NT2/D1 (cell line): ENCODE measurements around the gene GGTA1.

Experiments used
- DNase-seq: peaks from one replicate; pipeline ENCODE4 v3.0.0-alpha.2; 2011; ENCODE audit warnings: low read depth, low spot score
- H3K27me3 ChIP-seq: 2 replicates; pipeline ENCODE4 v1.6.0; 2011; ENCODE audit warnings: mild to moderate bottlenecking; ENCODE audit not compliant: insufficient read length, insufficient read depth
- H3K36me3 ChIP-seq: 2 replicates; pipeline ENCODE4 v1.6.1; 2011; ENCODE audit warnings: mild to moderate bottlenecking, low read length, mixed read lengths; ENCODE audit not compliant: insufficient read depth, insufficient read length
- H3K4me1 ChIP-seq: 2 replicates; pipeline ENCODE4 v1.5.1; 2011; ENCODE audit not compliant: insufficient read depth, insufficient read length
- H3K4me3 ChIP-seq: 2 replicates; pipeline ENCODE4 v1.5.1; 2011; ENCODE audit warnings: low read depth; ENCODE audit not compliant: insufficient read length
- H3K9ac ChIP-seq: 2 replicates; pipeline ENCODE4 v1.6.0; 2011; ENCODE audit warnings: low read depth; ENCODE audit not compliant: insufficient read length
- H3K9me3 ChIP-seq: 2 replicates; pipeline ENCODE4 v1.5.1; 2011; ENCODE audit warnings: mild to moderate bottlenecking, low read length; ENCODE audit not compliant: insufficient read depth
- SUZ12 ChIP-seq: IDR thresholded peaks from 2 replicates; pipeline ENCODE4 v1.6.1; 2011; ENCODE audit not compliant: insufficient read length, insufficient read depth; ENCODE audit errors: extremely low read depth
- YY1 ChIP-seq: IDR thresholded peaks from 2 replicates; pipeline ENCODE4 v1.6.1; 2011; ENCODE audit not compliant: insufficient read length, insufficient read depth
- ZNF274 ChIP-seq: IDR thresholded peaks from 2 replicates; pipeline ENCODE4 v1.6.1; 2011; ENCODE audit warnings: mild to moderate bottlenecking, low read depth, low read length

Gene GGTA1

DNA sequence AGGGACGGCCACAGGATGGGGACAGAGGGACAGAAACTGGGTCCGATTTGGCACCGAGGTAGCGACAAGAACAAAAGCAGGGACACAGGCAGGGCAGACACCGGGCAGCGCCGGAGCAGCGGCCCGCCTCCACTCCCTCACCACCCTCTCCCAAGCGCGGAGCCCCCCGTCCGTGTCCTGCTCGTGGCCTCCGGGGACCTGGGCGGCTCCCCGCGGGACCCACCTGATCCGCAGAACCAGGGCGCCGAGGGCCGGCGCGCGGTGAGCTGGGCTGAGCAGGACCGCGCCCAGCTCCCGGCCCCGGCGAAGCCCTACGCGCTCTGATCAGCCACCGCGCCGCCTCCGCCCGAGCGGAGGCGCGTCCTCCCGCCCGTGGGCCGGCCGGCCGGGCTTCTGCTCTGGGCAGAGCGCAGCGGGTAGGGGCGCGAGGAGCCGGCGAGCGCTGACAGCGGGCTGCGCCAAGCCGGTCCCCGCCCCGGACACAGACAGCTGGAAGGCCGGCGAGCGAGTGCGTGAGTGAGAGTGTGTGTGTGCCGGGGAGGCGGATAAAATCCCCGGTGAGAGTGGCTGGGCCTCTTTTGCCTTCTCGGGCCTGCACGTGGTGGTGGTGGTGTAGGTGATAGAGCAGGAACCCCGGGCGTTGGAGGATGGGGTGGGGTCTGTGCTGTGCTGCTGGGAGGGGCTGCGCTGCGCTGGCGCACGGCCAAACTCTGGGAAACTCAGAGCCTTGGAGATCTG is at the start of gene GGTA1:
Gene GGTA1 (minus strand): TSS at position 418 of the 738 bp plus-strand sequence. CDS start 31,922 bp downstream, outside the sequence.
- H3K4me3 ChIP-seq, result peak within 1 kb of the TSS; percentile 43
- peak; percentile 12 for TF ChIP-seq SUZ12
- no peak for TF ChIP-seq YY1
- no peak for TF ChIP-seq ZNF274
- peak within 1 kb of the TSS; percentile 84 for H3K9ac ChIP-seq
- H3K27me3 ChIP-seq, result peaks cover 49% of the 10 kb centered on the region
- H3K9me3 ChIP-seq, result peaks cover 7% of the 10 kb centered on the region; the same call in 1 of the 2 replicates
- no peak for DNase-seq
- H3K36me3 ChIP-seq, result no peaks in the 10 kb centered on the region
- H3K4me1 ChIP-seq, result peaks cover 16% of the 10 kb centered on the region

DNA sequence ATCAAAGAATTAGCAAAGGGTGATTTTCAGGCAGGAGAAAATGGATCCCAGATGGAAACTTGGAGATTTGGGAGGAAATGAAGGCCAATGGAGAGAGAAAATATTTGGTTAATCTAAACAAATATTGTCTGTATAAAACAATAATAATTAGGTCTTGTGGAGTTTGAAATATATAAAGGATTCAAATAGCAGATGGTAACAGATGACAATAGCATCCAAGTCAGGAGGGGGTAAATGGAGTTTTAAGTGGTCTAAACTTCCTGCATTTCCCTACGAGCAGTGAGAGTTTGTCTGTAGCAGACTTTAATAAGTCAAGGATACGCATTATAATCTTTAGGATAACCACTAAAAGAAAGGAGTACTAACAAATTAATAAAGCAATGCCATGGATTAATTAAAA is 49.0 kb upstream of the GGTA1 start:
- no peak for DNase-seq
- H3K4me1 ChIP-seq, result peaks cover 10% of the 10 kb centered on the region
- H3K9me3 ChIP-seq, result no peaks in the 10 kb centered on the region
- peaks cover 21% of the 10 kb centered on the region for H3K27me3 ChIP-seq
- TF ChIP-seq ZNF274 (no peak), SUZ12 (no peak), YY1 (no peak)
- H3K9ac ChIP-seq, result no peak overlapping the region
- H3K4me3 ChIP-seq, result no peak overlapping the region
- no peaks in the 10 kb centered on the region for H3K36me3 ChIP-seq

DNA sequence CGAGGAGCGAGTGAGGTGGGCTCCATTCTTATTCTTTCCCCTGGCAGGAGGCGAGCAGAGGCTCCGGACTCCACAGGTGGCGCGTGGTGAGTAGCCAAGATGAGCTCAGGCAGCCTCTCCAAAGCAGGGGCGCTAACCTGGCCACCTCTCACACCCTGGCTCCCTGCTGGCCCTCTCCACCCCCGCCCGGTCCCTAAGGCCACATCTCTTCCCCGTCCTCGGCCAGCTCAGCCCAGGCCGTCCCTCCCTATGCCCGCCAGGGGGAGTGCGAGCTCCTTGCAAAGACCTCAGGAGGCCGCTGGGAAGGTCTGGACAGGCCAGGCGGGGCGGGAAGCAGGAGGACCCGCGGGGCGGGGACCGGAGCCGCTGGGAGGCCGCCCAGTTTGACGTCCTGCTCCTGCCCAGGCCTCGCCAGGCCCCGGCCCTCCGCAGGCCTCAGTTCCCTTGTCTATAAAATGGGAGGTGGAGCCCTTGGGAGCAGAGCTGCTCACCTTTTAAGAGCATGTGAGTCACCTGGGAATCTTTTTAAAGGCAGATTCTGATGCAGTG is 46.3 kb upstream of the GGTA1 start:
- peak overlapping the region; percentile 61 for H3K9ac ChIP-seq
- peak; percentile 95 for DNase-seq
- H3K36me3 ChIP-seq, result no peaks in the 10 kb centered on the region
- H3K4me1 ChIP-seq, result peaks cover 9% of the 10 kb centered on the region
- H3K9me3 ChIP-seq, result no peaks in the 10 kb centered on the region
- H3K27me3 ChIP-seq, result no peaks in the 10 kb centered on the region
- no peak for TF ChIP-seq YY1
- TF ChIP-seq SUZ12, result no peak
- TF ChIP-seq ZNF274, result no peak
- H3K4me3 ChIP-seq, result peak overlapping the region; percentile 4

DNA sequence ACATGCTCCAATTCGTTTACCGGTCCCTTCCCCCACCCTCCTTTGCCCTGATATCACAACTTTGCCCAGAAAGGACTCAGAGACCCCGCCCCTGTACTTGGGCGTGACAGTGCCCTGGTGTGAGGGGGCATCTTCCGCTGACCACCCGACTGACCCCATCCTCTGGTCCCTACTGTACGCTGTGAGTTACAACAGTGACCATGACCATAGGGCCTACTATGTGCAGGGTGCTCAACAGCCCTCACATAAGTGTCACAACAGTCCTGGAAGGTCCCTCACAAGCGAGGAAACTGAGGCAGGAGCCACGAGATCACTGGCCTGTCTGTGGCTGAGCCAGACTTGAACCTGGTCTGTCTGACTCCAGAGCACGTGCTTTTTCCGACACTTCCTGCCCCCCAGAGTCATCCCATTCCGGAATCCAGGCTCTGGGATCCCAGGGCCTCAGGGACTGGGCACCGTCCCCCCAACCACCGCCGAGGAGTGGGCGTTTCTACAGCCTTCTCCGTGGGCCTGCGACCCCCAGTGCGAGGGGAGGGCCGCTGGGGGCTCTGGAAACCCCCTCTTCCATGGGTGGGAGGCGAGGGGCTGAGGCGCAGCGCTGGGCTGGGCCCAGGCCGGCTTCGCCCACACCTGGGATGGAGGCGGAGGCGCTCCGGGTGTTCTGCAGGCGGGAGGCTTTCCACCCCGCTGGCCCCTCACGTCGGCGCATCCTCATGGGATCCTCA is 45.7 kb upstream of the GGTA1 start:
- no peak overlapping the region for H3K4me3 ChIP-seq
- no peaks in the 10 kb centered on the region for H3K9me3 ChIP-seq
- peaks cover 5% of the 10 kb centered on the region for H3K4me1 ChIP-seq
- TF ChIP-seq ZNF274 (no peak), SUZ12 (no peak), YY1 (no peak)
- H3K9ac ChIP-seq, result peak overlapping the region; percentile 9
- no peak for DNase-seq
- H3K36me3 ChIP-seq, result no peaks in the 10 kb centered on the region
- no peaks in the 10 kb centered on the region for H3K27me3 ChIP-seq

DNA sequence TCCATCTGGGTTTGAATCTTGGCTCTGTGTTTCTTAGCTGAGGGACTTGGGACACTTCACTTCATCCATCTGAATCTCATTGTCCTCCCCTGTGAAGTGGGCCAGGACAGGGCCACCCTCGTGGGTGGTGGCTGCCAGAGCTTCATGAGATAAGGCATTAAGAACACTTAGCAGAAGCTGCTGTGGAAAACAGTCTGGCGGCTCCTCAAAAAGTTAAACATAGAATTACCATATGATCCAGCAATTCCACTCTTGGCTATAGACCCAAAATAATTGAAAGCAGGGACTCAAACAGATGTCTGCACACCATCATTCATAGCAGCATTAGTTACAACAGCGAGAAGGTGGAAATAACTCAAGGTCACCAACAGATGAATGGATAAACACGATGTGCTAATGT is 42.4 kb upstream of the GGTA1 start:
- Histone ChIP-seq H3K27me3 (no peaks in the 10 kb centered on the region), H3K36me3 (no peaks in the 10 kb centered on the region), H3K4me1 (peaks cover 8% of the 10 kb centered on the region), H3K9me3 (no peaks in the 10 kb centered on the region), H3K4me3 (no peak overlapping the region), H3K9ac (no peak overlapping the region)
- DNase-seq, result no peak
- TF ChIP-seq ZNF274, result no peak
- TF ChIP-seq YY1, result no peak
- TF ChIP-seq SUZ12, result no peak

DNA sequence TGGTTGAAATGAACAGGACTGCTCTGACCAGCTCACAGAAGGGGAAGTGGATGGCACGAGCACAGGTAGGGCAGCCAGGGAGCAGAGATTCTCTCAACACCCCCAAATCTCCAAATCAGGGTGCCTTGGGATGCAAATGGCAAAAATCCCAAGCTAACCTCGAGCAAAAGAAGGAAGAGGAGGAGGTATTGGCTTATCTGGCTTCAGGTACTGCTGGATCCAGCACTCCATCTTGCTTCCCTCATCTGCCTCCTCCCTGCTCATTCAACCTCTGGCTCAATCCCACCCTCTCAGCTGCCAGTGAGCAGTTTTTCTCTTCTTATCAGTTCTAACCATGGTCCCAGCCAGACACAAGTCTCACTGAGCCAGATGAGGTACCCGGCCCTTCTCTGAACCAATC is 41.6 kb upstream of the GGTA1 start:
- Histone ChIP-seq H3K36me3 (no peaks in the 10 kb centered on the region), H3K9ac (no peak overlapping the region), H3K9me3 (no peaks in the 10 kb centered on the region), H3K4me3 (no peak overlapping the region), H3K27me3 (no peaks in the 10 kb centered on the region), H3K4me1 (peaks cover 8% of the 10 kb centered on the region)
- no peak for DNase-seq
- no peak for TF ChIP-seq SUZ12
- no peak for TF ChIP-seq YY1
- no peak for TF ChIP-seq ZNF274

DNA sequence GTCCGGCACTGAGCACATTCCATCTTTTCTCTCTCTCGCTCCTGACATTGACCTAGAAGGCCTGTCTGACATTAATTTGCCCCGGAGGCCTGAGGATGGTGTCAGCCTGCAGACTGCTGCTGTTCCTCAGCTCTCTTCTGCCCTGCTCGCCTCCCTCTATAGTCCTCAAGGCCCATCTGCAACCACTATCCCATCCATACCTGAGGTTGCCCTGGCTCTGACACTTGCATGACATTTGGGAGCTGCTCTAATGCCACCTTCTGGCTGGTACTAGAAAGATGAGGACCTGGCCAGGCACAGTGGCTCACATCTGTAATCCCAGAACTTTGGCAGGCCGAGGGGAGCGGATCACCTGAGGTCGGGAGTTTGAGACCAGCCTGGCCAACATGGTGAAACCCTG is 38.6 kb upstream of the GGTA1 start:
- H3K4me1 ChIP-seq, result peaks cover 3% of the 10 kb centered on the region
- no peak overlapping the region for H3K9ac ChIP-seq
- no peaks in the 10 kb centered on the region for H3K9me3 ChIP-seq
- no peak overlapping the region for H3K4me3 ChIP-seq
- DNase-seq, result no peak
- H3K36me3 ChIP-seq, result no peaks in the 10 kb centered on the region
- TF ChIP-seq SUZ12, result no peak
- no peak for TF ChIP-seq YY1
- TF ChIP-seq ZNF274, result no peak
- H3K27me3 ChIP-seq, result no peaks in the 10 kb centered on the region
